HEK293T (cell line): ENCODE data around the gene CYP19A1.

Experiments
- BHLHE40 ChIP-seq: fragments of 450-650 bp; IDR thresholded peaks from 2 replicates; pipeline ENCODE4 v1.6.1; 2016; ENCODE audit warnings: mild to moderate bottlenecking, moderate library complexity, borderline replicate concordance
- FOXK2 ChIP-seq: fragments of 450-650 bp; IDR thresholded peaks from 2 replicates; pipeline ENCODE4 v1.6.1; 2016; ENCODE audit warnings: mild to moderate bottlenecking
- L3MBTL2 ChIP-seq: fragments of 450-650 bp; conservative IDR thresholded peaks from 2 replicates; pipeline ENCODE4 v1.6.1; 2016; ENCODE audit warnings: mild to moderate bottlenecking
- PKNOX1 ChIP-seq: fragments of 450-650 bp; IDR thresholded peaks from 2 replicates; pipeline ENCODE4 v1.6.1; 2016
- SP1 ChIP-seq: fragments of 450-650 bp; IDR thresholded peaks from 2 replicates; pipeline ENCODE4 v1.6.1; 2017
- SUZ12 ChIP-seq: fragments of 450-650 bp; IDR thresholded peaks from 2 replicates; pipeline ENCODE4 v1.6.1; 2016; ENCODE audit warnings: mild to moderate bottlenecking
- ZNF384 ChIP-seq: fragments of 450-650 bp; IDR thresholded peaks from 2 replicates; pipeline ENCODE4 v1.6.1; 2016

GRCh38 chr15:51338496-51338895 lies at the start of gene CYP19A1:
- TF ChIP-seq PKNOX1 (no peak), ZNF384 (no peak), BHLHE40 (no peak), L3MBTL2 (no peak), SP1 (no peak), SUZ12 (no peak), FOXK2 (no peak)
